ENCODE data around the gene LDHAL6B.

DNA sequence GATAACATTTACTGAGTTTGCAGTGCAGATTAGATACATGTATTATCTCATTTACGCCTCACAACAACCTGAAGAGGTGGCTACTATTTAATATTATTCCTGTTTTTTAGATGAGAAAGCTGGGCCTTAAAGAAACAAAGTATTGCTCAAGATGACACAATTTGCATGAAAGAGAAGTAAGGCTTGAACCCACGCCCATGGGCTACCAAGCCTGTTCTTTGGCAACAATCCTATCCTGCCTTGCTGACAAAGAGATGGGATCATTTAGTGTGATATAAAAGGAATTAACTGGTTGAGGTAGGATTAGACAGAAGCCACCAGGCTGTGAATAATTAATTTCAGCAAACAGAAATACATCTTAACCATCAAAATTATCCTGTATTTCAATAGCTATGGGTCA lies 9.2 kb upstream of the LDHAL6B start:
- TF ChIP-seq, protein P1, sequence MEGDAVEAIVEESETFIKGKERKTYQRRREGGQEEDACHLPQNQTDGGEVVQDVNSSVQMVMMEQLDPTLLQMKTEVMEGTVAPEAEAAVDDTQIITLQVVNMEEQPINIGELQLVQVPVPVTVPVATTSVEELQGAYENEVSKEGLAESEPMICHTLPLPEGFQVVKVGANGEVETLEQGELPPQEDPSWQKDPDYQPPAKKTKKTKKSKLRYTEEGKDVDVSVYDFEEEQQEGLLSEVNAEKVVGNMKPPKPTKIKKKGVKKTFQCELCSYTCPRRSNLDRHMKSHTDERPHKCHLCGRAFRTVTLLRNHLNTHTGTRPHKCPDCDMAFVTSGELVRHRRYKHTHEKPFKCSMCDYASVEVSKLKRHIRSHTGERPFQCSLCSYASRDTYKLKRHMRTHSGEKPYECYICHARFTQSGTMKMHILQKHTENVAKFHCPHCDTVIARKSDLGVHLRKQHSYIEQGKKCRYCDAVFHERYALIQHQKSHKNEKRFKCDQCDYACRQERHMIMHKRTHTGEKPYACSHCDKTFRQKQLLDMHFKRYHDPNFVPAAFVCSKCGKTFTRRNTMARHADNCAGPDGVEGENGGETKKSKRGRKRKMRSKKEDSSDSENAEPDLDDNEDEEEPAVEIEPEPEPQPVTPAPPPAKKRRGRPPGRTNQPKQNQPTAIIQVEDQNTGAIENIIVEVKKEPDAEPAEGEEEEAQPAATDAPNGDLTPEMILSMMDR (IDR thresholded peaks at IDR 0.05): no peak
- TF ChIP-seq POLR2A (IDR thresholded peaks at IDR 0.05): no peak

Data from body of pancreas (tissue), 4 donors.